Colon (tissue), 2 donors: ENCODE data around the gene SMURF2.

Source experiments
- FAIRE-seq: peaks from 2 replicates; lab custom pipeline; 2012; peaks lifted over from hg19 to GRCh38; lab: Jason Lieb, UNC
- donor health status: control.
- donor health status: control.

SMURF2 gene

DNA sequence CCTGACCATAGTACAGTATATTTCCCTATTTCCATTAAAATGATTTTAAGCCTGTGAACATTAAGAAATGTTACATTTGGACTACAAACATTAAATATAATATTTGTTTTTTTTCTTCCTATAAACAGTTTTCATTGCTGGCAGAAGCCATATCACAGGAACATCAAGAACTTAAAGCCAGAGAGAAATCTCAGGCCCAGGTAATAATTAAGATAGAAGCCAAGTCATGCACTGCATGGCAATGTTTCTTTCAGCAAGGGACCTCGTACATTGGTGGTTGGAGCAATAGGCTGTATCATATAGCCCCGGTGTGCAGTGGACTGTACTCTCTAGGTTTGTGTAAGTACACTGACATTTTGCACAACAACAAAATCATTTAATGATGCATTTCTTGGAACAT, 125.2 kb downstream of the SMURF2 start:
- FAIRE-seq: no peak

DNA sequence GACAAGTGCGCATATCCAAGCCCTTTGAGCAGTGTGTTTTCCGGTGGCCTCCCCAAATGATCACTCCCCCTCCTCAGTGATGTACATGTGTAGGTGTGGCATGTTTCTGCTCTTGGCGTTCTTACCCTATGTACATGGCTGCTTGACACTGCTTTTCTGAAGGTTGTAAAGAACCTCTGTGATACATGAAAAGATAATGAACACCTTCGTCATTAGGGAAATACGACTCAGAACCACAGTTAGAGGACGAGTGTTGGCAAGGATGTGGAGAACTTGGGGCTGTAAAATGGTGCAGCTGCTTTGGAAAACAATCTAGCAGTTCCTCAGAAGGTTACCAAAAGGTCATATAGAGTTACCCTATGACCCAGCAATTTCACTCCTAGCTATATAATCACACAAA, 126.8 kb downstream of the SMURF2 start:
- FAIRE-seq: no peak

DNA sequence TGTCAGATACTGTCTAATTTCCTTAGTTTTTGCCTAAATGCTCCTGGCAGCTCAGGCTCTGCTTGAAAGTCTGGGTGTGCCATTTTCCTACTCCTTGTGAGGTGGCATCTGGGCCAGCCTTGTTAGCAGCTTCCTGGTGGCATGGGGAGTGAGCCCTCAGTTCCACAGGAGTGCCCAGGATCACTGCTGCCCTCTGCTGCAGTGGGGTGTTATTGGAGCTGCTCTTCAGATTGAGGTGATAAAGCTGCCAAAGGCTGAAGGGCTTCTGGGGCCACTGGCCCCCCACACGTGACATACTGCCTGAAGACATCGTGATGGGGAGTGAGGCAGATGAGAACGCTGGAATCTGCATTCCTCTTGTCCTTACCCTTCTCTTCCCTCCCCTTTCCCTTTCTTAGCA, 127.9 kb downstream of the SMURF2 start:
- no peak for FAIRE-seq

DNA sequence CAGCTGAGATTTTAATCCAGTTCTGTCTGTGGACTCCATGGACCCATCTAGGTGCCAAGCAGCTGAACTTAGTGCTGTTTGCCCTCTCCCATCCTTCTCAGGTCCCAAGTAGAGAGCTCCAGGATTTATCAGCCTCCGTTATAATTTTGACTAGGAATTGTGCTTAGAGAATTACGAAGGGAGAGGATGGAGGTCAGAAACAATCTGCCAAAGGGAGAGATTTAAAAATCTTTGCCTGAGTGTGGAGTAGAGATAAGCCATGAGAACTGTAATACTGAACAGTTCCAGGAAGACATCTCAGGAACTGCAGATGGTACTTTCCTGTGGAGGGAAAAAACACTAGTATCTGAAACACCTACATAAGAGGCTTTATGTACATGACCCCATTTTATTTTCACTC, 128.3 kb downstream of the SMURF2 start:
- no peak for FAIRE-seq

DNA sequence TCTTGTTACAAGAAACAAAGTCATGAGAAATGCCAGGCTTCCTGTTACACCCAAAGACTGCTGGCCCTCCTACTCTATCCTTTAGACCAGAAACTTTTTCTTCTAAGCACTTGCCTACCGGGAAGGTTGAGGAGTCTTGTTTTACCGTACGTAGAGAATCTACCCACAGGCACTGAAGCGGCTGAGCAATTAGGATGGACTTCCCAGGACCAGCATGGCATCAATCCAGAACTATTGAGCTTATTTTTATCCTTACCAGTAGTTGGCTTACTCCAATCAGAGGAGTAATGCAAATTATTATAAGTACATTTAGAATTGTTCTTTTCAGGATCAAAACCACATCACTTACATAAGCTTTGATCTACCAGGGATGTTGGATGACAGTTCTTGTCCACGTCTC, 129.7 kb downstream of the SMURF2 start:
- no peak for FAIRE-seq

DNA sequence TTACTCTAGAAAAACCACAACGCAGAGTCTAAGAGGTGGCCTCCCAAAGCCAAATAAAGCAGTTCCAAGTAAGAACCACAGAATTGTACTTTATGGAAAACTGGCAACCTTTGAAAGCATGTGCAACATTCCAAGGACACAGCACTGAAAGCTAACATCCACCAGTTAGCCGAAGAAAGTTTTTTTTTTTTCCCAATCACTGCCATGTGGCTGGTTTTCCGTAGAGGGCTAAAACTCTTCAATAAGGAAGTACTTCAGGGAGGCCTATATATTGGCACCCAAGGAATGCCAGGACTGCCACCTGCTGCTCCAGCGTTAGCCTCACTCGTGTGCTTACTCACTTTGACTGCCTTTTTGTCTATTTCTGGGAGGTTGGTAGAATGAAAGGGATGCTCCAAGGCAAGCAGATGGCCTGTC, 130.1 kb downstream of the SMURF2 start:
- no peak for FAIRE-seq

DNA sequence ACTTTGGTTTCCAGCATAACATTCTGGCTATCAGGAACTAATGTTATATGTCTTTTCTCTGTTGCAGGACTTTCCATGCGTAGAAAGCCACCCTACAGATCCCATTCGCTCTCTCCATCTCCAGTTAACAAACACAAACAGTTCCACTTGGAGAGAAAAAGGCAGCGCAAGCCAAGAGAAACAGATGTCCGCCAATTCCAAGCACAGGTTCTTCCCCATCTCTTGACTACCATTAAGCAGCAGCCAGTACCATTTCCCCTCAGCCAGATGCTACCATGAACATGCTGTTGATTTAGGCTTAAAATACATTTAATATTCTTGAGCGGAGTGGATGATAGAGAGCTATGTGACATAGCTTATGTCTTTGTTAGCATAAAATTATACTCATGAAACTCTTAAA, 132.9 kb downstream of the SMURF2 start:
- no peak for FAIRE-seq

DNA sequence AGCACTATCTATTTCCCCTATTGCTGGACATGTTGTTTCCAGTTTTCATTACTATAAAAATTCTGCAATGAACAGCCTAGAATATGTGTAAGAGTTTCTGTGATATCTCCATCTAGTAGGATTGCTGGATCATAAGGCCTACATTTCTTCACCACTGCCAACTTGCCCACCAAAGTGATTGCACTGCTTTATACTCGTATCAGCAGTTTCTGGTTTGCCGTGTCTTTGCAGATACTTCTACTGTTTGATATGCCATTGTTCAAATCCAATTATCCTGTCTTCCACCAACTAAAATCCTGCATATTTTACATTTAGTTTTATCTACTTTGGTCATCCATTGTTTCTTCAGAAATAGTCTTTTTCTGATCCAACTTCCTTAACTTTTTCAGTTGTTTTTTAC, 134.2 kb downstream of the SMURF2 start:
- FAIRE-seq: no peak

DNA sequence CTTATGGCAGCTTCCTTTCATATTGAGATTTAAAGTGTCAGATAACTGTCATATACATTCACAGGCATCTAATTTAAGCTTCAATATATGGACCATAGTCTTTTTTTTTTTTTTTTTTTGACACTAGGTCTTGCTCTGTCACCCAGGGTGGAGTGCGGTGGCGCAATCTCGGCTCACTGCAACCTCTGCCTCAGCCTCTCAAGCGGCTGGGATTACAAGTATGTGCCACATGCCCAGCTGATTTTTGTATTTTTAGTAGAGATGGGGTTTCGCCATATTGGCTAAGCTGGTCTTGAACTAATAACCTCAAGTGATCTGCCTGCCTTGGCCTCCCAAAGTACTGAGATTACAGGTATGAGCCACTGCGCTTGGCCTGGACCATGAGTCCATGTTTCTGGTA, 141.7 kb downstream of the SMURF2 start:
- no peak for FAIRE-seq

DNA sequence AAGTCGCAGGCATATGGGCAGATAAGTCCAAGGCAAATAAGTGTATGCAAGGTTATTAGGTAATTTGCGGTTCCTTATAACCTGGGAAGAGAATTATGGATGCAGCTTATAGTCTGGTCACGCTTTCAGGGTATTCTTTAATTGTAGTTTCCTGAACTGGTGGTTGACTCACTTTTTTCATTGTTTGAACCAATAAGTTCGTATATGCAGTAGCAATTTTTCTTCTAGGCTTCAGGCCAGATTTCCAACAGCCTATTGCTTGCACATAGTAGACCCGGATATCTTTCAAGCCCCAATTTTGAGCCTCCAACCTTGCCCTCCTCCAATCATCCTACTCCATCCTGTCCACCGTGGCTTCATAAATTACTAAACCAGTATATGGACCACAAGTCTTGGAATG, 142.5 kb downstream of the SMURF2 start:
- FAIRE-seq: no peak

DNA sequence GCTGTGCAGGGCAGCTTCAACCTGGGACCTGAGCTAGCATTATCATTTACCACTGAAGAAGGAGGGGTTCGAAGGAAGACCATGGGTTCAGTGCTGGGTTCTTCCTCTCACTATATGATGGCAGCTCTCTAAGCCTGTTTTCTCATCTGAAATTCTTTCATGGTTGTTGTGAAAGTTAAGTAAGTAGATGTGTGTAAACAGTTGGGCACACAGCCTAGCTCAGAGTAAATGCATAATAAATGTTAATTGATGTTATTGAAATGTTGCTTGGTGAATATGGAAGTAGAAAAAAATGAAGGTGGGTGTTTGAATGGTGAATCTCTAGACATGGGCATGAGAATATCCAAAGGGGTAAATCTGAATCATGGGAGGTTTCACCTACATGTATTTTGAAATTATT, 146.3 kb downstream of the SMURF2 start:
- FAIRE-seq: no peak

DNA sequence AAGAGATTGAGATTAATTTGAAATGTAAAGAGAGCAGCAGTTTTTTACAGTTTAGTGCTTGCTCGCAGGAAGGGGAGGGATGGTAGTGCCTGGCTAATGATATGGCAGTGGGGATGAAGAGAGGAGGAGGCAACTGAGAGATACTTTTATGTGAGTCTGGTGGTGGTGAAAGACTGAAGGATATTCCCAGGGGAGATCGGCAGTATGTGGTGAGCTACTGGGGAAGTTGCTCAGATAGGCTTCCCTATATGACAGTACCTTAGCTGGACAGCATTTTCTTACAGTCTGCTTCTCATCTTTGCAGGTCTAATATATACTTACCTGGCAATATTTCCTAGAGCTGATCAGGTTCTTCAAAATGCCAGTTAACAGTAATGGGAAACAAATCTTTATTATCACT, 146.7 kb downstream of the SMURF2 start:
- FAIRE-seq: no peak

DNA sequence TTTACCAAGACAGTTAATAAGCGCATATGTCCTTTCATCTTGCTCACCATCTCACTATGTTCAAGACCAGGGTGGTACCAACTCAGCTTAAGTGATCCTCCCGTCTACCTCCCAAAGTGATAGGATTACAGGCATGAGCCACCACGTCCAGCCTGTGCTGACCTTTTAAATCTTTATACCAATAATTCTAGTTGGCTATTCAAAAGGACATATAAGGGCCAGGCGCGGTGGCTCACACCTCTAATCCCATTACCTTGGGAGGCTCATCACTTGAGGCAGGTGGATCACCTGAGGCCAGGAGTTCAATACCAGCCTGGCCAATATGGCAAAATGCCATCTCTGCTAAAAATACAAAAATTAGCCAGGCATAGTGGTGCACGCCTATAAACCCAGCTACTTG, 152.9 kb downstream of the SMURF2 start:
- FAIRE-seq: no peak

DNA sequence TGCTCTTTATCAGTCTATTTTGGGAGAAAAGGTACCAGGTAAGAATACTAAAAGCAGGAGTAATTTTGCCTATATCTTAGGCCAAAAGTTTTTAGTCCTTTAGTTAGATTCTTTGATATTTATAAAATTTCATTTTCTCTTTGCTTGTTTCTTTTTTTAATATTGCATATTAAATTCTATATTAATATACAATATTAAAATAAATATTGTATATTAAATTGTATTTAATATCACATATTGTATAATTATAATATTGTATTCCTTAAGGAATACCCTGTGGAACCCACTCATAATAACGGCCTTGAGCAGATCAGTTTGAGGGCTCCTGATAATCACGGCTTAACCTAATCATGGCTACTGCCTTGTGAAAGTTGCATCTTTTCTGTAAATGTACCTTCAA, 153.4 kb downstream of the SMURF2 start:
- FAIRE-seq: no peak

DNA sequence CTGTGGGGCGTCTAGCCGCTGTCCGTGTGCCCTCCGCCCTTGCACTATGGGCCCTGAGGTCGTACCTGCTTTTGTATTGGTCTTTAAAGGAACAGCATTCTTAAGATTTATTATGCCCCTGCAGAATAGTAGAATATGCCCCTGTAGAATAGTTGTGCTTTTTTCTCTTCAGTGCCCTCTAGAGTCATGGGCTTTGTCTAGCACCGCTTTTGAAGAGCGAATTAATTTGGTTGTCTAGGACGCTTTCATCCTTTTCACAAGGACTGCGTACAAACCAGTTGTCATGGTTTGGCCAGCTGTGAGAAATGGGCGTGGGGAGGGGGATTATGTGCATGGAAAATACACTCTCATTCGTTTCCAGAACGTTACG, 154.7 kb downstream of the SMURF2 start:
- FAIRE-seq: no peak

DNA sequence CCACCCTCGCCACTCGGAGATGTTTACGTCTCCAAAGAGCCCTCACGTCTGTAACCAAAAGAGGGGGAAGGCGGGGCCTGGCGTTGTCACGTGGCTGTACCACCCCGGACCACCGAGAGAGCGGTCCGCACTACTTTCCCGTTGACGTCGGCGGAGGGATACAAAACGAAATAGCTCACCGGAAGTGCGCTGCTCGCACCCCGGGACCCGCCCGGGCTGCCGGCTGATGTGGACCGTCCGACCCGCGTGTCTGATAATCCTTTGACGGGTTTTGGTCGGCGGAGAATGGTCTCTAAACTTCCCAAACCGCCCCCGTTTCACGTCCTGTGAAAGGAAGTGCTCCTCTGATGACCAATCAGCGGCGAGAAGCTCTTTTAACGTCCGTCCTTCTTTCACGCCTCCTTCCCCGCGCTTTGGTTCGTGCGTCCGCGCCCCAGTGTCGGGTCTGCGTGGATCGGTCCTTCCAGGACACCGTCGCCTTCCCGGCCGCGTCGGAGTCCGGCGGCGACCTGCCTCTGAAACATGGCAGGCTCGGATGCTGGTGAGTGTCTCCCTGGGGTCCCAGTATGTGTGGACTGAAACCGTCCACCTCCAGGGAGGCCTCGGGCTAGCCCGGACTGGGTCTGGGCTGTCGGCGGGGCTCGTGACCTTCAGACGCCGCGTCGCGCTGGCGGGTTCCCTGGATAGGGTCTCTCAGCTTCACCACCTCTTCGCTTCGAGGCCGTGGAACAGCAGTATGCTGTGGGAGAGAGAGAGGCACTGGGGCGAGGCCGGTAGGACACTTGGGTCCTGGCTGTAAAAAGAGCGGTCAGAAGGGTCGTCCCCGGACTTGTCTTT, 155.3 kb downstream of the SMURF2 start, which contains the start of gene CEP95:
TSS of gene CEP95 (plus strand) at position 402 of the 837 bp plus-strand sequence. CDS start at position 523, 121 bp downstream.
- FAIRE-seq: no peak

DNA sequence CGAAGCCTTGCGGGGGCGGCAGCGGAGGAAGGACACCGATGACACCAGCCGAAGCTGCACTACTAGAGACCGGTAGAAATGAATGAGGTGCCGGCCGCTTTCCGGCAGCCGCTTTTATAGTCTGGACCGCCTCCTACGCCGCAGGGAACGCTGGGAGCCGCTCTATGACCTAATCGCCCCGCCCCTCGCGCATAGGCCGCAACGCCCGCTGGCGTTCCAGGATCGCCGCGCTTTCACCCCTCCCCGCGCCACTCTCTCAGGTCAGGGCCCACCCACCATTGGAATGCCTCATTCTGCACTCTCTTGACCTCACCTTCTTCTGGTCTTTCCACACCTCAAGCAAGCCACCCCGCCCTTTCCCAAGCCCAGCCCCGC, 155.9 kb downstream of the SMURF2 start, which contains the start of gene DDX5:
TSS of gene DDX5 (minus strand) at position 89 of the 375 bp plus-strand sequence. CDS start 170 bp downstream, outside the sequence.
- FAIRE-seq: no peak

DNA sequence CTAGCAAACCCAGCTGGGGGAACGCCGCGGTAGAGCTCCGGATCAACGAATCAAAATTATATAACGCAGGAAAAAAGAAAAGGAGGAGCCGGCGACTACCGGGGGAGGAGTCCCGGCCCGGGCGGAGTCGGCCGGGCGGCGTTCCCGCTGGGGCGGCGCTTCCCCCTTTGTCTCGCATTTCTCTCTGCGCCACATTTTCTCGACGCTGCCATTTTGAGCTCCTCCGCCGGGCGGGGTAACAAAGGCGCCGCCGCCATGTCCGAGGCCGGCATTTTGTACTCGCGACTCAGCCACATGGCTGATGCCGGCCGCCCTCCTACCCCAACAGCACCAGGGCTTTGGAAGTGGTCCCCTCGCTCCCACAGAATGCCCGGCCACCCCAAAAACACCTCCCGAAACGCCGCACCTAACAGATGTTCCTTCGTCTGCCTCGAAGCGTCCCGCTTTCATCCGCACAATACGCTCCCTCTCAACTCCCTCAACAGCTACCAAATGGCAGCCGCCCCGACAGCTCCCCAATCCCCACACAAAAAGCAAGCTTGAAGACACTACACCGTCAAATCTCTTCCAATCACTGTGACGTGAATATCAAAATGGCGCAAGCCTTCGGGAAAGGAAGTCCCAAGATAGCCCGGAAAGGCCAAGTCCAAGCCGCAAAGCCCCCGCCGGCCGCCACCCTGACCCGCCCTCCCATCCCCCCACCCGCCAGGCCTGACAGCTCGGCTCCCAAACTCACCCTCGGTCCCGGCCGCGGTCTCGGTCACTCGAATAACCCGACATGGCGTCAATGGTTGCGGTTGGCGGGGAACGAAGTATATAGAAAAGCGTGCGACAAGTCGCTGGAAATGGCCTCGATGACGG, 156.5 kb downstream of the SMURF2 start:
- no peak for FAIRE-seq

DNA sequence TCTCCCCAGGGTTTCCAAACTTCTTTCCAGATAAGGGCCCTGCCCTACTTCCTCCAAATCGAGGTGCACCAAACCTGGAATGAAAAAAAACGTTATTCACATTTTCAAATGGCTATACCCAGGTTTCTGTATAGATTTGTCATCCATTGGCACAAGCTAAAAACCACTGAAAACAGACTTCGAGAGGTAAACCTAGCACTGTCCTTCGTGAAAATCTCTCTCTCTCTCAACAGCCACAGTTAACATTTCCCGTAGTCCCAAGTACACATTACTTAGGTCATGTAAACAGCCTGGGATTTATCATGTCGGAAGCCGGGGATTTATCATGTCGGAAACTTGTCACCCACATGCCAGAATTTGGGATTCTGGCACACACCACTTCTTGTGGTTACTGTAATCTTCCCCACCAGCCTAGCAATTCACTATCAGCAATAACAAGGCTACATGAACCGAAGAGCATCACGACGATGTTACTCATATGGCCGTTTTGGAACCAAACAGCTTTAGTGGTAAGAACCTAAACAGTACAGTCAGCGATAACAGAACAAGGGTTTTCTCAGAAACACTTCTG, 157.3 kb downstream of the SMURF2 start:
- no peak for FAIRE-seq

DNA sequence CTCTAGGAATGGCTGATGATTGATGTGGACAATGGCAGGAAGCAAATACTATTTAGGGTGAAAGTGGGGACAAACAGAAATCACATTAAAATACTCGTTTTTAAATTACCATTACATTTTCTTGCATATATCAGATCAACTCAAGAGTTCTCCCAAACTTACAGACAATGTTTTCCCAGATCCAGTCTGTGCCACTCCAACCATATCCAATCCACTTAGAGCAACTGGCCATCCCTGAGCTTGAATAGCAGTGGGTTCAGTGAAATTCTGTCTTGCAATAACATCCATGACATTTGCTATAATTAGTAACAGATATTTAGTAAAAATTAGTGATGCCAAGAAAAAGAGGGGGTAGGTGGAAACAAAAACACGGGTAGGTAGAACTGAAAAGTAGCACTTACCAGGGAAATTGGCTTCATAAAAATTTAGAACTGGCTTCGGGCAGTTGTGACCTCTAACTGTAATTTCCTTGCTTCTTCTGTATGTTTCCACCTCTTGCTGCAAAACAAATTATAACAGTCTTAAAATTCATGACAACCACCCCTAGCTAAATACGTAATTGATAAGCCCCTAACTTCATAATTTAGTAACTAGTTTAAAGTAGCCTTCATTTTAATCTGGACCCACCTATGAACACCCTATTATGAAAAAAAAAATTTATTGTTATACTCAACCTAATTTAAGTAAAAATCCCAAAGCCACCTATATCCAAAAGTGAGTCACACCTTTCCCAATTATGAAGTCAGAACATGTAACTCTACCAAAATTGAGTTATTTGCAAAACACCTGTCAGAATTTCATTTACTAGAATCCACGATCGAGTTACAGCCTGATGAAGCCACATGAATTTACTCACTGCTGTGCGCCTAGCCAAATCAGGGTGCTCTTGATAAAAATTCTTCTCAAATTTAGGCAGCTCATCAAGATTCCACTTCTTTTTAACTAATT, 158.0 kb downstream of the SMURF2 start:
- FAIRE-seq: no peak

DNA sequence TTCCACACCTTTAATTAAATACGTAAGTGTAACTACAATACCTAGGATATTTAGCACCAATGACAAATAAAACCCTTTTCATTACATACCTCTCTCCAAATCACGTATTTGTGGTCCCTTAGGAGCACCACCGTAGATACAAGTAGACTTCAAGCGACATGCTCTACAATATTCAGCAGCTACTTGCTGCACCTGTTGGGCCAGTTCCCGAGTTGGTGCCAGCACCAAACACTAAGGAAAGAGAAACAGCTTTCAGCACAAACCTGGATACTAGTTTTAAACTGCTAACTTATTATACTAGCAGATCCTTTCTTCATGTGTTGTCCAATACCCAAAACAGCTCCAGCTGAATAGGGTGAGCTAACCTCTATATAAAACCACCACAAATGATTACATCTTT, 158.8 kb downstream of the SMURF2 start:
- no peak for FAIRE-seq

DNA sequence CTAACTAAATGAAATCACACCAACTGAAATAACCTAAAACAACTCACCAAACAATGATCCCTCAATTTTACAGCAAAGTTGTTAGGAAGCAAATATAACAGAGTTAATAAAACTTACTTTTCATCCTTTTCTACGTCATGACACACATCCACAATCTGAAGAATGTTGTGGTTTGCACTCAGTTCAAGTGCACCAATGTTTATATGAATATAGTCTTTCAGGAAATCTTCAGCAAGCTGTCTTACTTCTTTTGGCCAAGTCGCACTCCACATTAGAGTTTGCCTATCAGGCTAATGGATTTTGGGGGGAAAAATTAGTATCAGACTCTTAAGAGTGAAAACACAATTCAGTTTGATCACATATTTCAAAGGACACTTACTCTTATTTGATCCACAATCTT, 159.3 kb downstream of the SMURF2 start:
- FAIRE-seq: no peak
